ENCODE measurements around the gene MATN4.

- TF ChIP-seq CTCF (IDR thresholded peaks at IDR 0.05) (no peak), POLR2A (IDR thresholded peaks at IDR 0.05) (no peak)
These were observed 8.3 kb downstream of the MATN4 start for GRCh38 chr20:45299786-45300185.

Measured in prostate gland (tissue), 2 donors.